Nephron progenitor cell (in vitro differentiated cells): ENCODE data around the gene NFATC1.
A peak's percentile ranks its signal among the peaks of the same experiment; 100 is the strongest.

Experiments used
- DNase-seq: peaks from one replicate; pipeline ENCODE4 v3.0.0; 2021
- H3K27ac Mint-ChIP-seq: 2 replicates; pipeline ENCODE4 v1.8.0; 2021; ENCODE audit warnings: mild to moderate bottlenecking, moderate library complexity, mixed read lengths
- H3K27me3 Mint-ChIP-seq: 2 replicates; pipeline ENCODE4 v1.8.0; 2021; ENCODE audit warnings: mild to moderate bottlenecking, low read depth, mixed read lengths; ENCODE audit not compliant: poor library complexity
- H3K36me3 Mint-ChIP-seq: 2 replicates; pipeline ENCODE4 v1.8.0; 2021; ENCODE audit warnings: low read depth, mixed read lengths
- H3K4me1 Mint-ChIP-seq: 2 replicates; pipeline ENCODE4 v1.8.0; 2021; ENCODE audit warnings: mixed read lengths
- H3K4me3 Mint-ChIP-seq: 2 replicates; pipeline ENCODE4 v1.8.0; 2021; ENCODE audit warnings: mild to moderate bottlenecking, moderate library complexity, mixed read lengths
- H3K9me3 Mint-ChIP-seq: 2 replicates; pipeline ENCODE4 v1.8.0; 2021; ENCODE audit warnings: mild to moderate bottlenecking, moderate library complexity, mixed read lengths
- TF ChIP-seq, protein P1 (sequence below): fragments of 200-600 bp; sonication (generic); IDR thresholded peaks from 2 replicates; pipeline ENCODE4 v1.5.0; 2021; ENCODE audit warnings: antibody characterized with exemption

Gene NFATC1

DNA sequence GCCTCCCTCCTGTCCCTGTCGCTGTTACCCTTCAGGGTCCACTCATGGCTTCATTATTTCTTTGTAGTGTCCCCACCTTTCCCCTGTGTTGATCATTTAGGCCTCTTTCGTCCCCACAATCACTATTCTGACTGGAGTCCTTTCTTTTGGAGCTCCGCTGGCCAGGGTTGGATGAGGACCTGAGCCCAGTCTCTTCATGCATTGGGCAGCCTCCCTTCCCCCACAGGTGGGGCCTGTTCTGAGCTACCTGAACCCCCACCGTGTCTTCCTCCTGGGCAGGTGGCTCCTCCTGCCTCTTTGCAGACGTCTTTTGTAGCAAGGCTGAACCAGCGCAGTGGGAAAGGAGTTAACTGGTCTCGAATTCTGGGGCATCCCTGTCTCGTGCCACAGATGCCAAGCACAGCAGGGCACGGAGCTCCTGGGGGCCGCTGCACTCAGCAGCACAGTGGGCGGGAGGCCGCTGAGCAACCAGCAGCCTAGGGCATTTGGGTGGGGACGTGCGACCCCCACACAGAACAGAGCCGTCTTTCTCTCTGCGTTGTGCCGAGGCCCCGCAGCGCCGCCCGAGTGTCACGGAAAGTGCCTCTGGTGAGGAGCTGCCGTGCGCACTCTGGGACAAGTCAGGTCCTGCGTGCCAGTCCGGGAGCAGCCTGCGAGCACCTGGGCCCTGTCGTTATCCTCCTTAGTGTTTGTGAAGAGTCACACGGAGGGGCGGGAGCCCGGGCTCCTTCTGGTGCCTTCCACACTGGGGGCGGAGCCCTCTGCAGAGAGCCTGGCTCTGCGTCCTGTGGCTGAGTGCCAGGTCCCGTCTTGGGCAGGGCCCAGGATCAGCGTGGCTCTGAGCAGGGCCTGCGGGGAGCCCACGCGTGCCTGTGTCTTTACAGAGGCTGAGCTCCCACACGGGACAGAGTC lies 130.1 kb downstream of the NFATC1 start:
- Mint-ChIP-seq H3K9me3 (no peaks in the 10 kb centered on the region), H3K4me3 (no peak overlapping the region), H3K4me1 (peaks cover 31% of the 10 kb centered on the region), H3K27ac (no peak overlapping the region), H3K27me3 (peaks cover 28% of the 10 kb centered on the region), H3K36me3 (peaks cover 4% of the 10 kb centered on the region)
- TF ChIP-seq, protein P1, sequence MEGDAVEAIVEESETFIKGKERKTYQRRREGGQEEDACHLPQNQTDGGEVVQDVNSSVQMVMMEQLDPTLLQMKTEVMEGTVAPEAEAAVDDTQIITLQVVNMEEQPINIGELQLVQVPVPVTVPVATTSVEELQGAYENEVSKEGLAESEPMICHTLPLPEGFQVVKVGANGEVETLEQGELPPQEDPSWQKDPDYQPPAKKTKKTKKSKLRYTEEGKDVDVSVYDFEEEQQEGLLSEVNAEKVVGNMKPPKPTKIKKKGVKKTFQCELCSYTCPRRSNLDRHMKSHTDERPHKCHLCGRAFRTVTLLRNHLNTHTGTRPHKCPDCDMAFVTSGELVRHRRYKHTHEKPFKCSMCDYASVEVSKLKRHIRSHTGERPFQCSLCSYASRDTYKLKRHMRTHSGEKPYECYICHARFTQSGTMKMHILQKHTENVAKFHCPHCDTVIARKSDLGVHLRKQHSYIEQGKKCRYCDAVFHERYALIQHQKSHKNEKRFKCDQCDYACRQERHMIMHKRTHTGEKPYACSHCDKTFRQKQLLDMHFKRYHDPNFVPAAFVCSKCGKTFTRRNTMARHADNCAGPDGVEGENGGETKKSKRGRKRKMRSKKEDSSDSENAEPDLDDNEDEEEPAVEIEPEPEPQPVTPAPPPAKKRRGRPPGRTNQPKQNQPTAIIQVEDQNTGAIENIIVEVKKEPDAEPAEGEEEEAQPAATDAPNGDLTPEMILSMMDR = no peak
- DNase-seq = no peak

DNA sequence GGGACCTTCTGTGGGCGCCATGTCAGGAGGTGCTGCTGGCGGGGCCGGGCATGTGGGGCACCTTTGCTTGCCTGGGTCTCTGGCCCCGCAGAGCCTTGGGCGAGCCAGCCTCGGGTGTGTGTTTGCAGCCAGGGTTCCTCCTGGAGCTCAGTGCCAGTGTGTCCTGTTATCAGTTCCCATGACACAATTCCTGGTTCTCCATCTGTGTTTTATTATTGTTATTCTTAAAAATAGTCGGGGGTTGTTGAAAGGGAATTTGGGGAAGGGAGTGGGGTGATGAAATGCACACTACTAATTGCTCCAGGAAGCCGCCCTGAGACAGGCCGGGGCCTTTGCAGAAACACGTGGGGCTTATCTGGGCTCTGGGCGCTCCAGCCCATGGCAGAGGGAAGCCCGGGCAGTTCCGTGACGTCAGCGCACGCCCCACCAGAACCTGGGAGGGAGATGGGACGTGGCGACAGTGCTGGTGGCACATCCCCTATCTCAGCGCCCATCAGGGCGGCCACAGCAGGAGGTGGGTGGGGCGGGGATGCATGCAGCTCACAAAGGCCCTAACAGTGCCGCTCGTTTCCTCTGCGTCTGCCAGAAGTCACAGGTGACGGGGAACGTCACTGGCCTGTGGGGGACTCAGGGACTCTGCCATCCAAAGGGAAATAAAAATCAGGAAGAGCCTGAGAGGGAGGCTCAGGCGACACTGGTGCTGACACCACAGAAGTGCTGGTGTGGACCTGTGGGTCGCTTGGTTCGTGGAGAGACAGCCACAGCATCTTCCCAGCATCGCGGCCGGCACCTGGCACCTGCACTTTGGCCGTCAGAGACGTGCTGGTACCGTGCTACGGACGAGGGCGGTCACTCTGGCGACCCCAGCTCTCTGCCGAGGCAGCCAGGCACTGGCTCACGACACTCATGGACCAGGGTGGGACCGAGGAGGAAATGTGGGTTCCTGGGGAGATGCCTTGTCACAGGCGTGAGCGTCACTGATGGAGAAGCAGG lies 131.0 kb downstream of the NFATC1 start:
- Mint-ChIP-seq H3K27ac (no peak overlapping the region), H3K4me3 (no peak overlapping the region), H3K4me1 (peaks cover 26% of the 10 kb centered on the region), H3K36me3 (peaks cover 7% of the 10 kb centered on the region), H3K9me3 (peaks cover 3% of the 10 kb centered on the region), H3K27me3 (peaks cover 34% of the 10 kb centered on the region)
- TF ChIP-seq, protein P1 = no peak
- no peak for DNase-seq

DNA sequence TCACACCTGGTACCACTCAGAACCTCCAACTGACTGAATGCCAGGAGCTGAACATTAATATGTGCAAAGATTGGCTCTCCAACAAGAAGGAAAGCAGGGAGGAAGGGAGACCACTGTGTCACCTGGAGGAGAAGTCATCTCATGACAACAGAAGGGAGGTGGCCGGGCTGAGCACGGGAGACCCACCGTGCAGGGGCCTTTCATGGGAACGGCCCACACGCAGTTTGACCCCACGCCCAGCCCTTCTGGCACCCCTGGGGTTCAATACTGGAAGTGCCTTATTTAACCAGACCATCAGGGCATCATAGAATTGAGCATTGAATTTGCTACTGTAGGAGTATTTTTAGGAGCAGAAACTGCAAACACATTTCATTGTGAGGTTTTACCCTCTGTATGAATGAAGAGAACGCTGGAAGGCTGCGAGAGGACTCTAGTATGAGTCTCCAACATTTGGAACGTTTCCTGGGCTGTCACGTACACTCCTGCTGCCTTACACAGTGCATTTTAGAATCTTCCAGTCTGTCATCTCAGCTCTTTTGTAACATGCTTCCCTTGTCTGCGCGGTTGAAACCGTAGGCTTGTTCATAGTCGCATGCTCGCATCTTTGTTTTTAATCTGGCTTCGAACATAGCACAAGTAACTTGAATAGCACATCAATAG lies 132.1 kb downstream of the NFATC1 start:
- Mint-ChIP-seq H3K27me3 (peaks cover 36% of the 10 kb centered on the region), H3K36me3 (peaks cover 7% of the 10 kb centered on the region), H3K4me1 (peaks cover 20% of the 10 kb centered on the region), H3K27ac (no peak overlapping the region), H3K9me3 (peaks cover 3% of the 10 kb centered on the region), H3K4me3 (no peak overlapping the region)
- no peak for DNase-seq
- TF ChIP-seq, protein P1 = no peak

DNA sequence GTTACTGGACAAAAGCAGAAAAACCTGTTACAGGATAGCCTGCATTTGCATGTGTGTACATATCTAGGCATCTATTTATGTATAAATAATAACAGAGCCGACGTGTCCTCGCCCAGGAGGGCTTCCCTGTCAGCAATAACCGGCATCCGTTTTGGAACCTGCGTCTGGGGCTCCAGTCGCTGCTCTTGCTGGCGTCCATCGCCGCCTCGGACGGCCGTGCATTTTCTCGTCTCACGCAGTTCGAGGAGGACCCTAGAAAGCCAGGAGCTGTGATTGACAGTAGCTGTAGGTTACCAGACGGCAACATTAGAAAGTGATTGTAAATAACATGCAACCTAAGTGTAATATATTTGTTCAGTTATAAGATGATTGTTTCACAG lies 132.6 kb downstream of the NFATC1 start:
- DNase-seq = no peak
- Mint-ChIP-seq H3K9me3 (peaks cover 3% of the 10 kb centered on the region), H3K27ac (no peak overlapping the region), H3K4me3 (no peak overlapping the region), H3K36me3 (peaks cover 7% of the 10 kb centered on the region), H3K27me3 (peaks cover 35% of the 10 kb centered on the region), H3K4me1 (peaks cover 15% of the 10 kb centered on the region)
- TF ChIP-seq, protein P1 = no peak

DNA sequence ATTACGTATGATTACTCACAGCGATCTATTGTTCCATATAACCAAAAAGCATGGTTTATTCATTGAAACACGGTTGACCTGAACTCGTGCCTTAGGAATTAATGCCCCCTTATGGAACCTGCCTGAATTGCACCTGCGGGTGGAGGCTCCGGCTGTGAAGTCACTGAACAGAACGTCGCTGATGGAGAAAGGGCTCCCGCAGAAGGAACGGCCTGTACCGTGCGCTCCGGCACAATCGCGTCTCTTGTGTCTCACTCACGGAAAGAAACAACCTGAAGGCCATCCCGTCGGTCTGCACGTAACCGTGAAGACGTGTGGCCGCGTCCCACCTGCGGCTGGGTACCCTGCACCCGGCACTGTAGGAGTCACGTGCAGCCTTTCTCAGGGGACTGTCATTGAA lies 133.1 kb downstream of the NFATC1 start:
- peak; percentile 83 for DNase-seq

More for the DNA sequence above, 133.1 kb downstream of the NFATC1 start:
- Mint-ChIP-seq H3K36me3 (peaks cover 7% of the 10 kb centered on the region), H3K27ac (no peak overlapping the region), H3K4me1 (peaks cover 10% of the 10 kb centered on the region), H3K27me3 (peaks cover 38% of the 10 kb centered on the region), H3K9me3 (peaks cover 3% of the 10 kb centered on the region), H3K4me3 (peak overlapping the region; percentile 38)
- TF ChIP-seq, protein P1 = peak; percentile 95
